GM18502 (cell line): Measurements from ENCODE around the gene ACOX1.
A peak's percentile ranks its signal among the peaks of the same experiment; 100 is the strongest.
"Not testable (repeated sequence)": the region's sequence is repeated elsewhere in the genome, so short reads cannot be mapped to it uniquely, and the experiment has no call there.

Experiments used
- ATAC-seq: cut with Tn5 transposase; IDR thresholded peaks from one replicate; pipeline ENCODE4 v1.9.1; 2021; ENCODE audit warnings: mild to moderate bottlenecking; ENCODE audit not compliant: unreplicated experiment, poor library complexity

The ACOX1 gene

DNA sequence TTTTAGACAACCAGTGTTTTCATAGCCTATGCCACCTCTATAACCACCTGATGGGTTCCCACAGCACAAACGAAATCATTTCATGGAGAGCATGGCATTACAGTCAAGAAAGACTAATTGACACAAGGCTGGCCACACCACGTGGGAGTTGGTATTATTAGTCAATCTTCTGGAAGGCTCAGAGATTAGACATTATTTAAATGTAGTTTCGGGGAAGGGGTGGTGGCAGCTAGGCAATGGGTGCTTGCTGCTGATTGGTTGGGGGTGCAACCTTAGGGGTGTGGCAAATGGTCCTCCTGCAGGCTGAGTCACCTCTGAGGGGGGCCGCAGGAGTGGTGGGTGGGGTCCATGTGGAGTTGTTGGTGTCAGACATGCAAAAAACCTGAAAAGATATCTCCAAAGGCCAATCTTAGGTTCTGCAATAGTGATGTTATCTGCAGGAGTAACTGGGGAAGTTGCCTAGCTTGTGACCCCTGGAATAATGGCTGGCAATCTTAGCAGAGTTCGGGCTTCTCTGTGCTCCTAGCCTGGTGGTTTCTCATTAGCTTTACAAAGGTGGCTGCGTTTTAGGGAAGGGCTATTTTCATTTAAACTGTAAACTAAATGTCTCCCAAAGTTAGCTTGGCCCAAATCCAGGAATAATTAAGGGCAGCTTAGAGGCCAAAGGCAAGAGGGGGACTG lies 4.7 kb upstream of the ACOX1 start:
- ATAC-seq: no peak

DNA sequence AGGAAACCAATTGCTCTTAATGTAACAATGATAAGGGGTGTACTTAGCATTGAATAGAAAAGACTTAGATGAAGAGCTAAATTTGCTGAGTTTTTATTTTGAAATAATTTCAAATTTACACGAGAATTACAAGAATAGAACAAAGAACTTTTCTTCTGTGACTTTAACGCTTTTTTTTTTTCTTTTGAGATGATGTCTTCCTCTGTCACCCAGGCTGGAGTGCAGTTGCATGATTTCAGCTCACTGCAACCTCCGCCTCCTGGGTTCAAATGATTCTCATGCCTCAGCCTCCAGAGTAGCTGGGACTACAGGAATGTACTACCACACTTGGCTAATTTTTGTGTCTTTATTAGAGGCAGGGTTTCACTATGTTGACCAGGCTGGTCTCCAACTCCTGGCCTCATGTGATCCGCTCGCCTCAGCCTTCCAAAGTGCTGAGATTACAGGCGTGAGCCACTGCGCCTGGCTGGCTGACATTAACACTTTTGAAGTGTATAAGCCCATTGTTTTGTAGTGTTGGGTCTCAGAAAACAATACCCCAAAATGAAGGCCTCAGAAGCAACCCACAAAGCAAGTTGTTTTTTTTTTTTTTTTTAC lies 2.2 kb upstream of the ACOX1 start:
- ATAC-seq: no peak

DNA sequence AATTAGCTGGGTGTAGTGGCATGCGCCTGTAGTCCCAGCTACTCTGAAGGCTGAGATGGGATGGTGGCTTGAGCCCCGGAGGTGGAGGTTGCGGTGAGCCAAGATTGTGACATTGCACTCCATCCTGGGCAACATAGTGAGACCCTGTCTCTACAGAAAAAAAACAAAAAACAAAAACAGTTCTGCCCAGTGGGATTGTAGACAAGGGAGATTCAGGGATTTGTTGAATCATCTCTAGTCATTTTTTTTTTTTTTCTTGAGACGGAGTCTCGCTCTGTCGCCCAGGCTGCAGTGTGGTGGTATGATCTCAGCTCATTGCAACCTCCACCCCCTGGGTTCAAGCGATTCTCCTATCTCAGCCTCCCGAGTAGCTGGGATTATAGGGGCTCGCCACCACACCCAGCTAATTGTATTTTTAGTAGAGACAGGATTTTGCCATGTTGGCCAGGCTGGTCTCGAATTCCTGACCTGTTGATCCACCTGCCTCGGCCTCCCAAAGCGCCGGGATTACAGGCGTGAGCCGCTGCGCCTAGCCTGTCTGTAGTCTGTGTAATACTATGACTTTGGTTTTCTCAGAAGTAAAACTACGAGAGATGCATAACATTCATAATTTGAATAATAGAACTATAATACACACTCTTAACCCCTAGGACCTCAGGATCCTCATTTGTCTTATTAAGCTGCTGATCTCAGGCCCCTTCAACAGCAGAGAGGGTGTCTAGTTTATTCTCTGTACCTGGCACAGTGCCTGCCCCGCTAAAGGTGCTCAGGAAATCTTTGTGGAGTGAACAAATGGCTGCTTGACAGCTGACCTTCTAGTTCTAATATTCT lies 1.4 kb upstream of the ACOX1 start:
- no peak for ATAC-seq

DNA sequence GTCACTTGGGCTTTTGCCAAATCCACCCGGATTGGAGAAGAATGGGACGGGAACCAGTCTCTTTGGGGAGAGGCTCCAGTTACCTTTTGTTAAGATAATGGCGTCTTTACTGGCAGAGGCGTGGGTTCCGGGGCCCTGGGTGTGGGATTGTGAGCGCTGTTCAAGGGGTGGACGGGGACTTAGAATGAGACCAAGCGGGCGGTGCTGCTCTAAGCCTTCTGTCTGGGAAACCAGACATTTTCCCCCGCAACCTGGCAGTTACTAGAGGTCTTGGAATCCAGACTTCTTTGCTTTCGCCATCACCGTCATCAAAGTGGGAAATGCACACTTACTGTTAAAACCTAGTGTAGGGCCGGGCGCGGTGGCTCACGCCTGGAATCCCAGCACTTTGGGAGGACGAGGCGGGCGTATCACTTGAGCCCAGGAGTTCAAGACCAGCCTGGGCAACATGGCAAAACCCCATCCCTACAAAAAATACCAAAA lies 780 bp upstream of the ACOX1 start:
- ATAC-seq: peak; percentile 19

DNA sequence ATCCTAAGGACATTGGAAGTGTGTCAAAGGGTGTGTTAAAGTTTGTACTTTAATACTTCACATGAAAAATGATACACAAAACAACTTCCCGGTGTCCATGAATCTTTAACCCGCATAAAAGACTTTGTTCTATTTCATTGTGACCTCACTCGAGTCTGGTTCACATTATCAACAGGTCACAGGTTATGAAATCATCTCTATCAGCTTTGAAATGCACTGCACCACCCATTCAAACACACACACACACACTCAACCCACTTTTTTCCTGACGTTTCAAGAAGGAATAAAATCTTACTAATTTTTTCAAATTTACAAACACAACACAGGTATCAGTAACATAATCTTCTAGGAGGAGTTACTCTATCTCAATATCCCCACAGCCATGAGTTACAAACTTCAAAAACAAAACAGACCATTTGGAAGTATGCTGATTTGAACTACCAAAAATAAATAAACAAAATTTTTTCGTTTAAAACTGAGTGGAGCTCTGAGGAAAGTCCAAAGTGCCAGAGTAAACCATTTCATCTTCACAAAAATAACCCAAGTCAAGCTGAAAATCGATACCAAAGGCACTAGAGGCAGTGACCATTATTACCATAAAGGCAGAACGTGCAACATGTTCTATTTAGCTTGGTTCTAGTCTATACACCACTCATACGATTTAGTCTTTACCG lies 2.7 kb downstream of the ACOX1 start:
- ATAC-seq: no peak

DNA sequence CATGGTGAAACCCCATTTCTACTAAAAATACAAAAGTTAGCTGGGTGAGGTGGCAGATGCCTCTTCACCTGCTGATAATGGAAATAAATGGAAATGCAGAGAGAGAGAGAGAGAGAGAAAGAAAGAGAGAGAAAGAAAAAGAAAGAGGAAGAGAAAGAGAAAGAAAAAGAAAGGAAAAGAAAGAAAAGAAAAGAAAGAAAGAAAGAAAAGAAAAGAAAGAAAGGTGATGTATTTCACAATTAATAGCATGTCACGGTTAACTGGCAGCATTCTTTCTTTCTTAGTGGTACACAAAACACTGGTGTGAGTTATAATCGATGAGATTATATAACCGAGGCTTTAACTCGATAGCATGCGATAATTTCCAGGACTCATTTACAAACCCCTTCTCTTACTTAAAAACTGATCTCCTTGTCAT lies 3.2 kb downstream of the ACOX1 start:
- no peak for ATAC-seq

DNA sequence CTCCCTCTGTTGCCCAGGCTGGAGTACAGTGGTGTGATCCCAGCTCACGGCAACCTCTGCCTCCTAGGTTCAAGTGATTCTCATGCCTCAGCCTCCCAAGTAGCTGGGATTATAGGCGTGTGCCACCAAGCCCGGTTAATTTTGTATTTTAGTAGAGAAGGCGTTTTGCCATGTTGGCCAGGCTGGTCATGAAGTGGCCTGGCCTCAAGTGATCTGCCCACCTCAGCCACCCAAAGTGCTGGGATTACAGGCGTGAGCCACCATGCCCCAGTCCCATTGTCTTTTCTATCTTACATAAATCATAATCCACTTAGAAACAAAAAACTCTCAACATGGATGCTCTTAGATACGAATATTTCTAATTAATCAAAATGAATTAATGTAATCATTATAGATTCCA lies 3.8 kb downstream of the ACOX1 start:
- ATAC-seq: not testable (repeated sequence)

DNA sequence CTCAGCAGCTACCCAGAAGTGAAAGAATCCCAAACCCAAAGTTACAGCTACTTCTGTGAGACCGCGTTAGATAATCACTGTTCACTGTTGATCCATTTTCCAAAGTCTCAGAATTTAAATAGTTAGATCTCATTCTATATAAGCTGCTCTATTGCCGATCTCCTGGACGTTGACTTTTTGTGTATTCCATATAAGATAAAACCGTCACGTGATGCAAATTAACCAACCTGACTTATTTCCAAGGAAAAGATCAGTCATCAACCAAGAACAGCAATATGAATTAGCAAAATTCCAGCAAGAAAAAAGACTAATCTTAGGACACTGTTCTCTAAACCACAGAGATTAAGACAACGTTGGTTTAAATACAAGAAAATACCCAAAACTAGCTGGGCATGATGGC lies 8.3 kb downstream of the ACOX1 start:
- no peak for ATAC-seq

DNA sequence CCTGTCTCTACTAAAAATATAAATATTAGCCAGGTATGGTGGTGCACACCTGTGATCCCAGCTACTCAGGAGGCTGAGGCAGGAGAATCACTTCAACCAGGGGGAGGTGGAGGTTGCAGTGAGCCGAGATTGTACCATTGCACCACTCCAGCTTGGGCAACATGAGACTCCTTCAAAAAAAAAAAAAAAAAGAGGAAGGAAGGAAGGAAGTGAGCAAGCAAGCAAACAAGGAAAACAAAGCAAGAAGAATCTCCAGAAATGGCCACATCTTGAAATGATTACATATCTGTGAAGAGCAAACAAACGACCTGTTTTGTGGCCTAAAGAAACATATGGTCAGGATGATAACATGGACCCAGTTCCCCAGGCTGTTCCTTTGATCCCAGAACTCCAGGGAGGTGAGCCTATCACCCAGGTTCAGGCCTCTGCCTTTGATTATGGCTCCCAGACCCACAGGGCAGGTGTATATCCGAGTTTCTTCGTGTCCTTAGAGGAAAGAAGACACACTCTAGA lies 8.9 kb downstream of the ACOX1 start:
- ATAC-seq: no peak

DNA sequence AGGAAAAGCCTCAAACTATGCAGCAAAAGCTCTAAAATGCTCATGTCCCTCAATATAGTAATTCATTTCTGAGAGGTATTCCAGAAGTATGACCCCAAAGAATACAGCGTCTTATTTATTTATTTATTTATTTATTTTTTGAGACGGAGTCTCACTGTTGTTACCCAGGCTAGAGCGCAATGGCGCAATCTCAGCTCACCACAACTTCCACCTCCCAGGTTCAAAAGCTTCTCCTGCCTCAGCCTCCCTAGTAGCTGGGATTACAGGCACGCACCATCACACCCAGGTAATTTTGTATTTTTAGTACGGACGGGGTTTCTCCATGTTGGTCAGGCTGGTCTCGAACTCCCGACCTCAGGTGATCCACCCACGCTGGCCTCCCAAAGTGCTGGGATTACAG lies 9.9 kb downstream of the ACOX1 start:
- ATAC-seq: not testable (repeated sequence)

DNA sequence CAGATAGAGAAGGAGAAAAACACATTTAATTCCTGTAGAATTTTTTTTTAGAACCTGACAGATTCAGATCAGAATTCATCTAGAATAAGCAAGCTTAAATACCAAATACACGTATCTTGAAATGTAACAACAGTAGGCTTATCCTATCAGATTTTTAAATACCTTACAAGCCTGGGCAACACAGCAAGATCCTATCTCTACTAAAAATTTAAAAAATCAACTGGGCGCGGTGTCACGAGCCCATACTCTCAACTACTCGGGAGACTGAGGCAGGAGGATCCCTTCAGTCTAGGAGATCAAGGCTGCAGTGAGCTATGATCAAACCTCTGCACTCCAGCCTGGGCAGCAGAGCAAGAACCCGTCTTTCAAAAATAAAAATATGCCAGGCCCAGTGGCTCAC lies 13.5 kb downstream of the ACOX1 start:
- ATAC-seq: no peak

DNA sequence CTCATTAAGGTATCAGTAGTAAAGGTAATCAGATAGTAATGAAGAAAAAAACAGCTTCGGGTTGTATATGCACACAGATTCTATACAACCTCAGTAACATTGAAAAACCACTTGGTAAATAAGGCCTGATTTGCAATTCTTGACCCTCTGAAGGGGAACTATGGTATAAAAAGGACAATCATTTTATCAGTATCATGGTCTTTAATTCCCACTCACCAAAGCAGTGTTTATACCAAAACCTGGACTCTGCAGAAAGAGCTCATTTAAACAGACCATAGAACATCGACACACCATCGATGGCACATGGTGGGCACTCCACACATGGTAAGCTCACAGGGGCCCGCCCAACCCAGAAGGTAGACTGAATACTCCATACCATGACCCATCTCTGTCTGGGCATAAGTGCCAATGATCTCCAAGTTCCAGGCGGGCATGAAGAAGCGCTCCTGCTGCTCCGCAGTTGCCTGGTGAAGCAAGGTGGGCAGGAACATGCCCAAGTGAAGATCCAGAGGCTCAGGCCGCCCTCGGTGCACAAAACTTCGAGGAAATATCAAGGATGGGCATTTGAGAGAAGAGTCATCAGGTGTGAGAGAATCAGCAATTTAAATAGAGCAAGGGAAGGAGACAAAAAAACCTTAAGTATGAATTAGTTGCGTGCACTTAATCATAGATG lies 19.0 kb downstream of the ACOX1 start:
- no peak for ATAC-seq

DNA sequence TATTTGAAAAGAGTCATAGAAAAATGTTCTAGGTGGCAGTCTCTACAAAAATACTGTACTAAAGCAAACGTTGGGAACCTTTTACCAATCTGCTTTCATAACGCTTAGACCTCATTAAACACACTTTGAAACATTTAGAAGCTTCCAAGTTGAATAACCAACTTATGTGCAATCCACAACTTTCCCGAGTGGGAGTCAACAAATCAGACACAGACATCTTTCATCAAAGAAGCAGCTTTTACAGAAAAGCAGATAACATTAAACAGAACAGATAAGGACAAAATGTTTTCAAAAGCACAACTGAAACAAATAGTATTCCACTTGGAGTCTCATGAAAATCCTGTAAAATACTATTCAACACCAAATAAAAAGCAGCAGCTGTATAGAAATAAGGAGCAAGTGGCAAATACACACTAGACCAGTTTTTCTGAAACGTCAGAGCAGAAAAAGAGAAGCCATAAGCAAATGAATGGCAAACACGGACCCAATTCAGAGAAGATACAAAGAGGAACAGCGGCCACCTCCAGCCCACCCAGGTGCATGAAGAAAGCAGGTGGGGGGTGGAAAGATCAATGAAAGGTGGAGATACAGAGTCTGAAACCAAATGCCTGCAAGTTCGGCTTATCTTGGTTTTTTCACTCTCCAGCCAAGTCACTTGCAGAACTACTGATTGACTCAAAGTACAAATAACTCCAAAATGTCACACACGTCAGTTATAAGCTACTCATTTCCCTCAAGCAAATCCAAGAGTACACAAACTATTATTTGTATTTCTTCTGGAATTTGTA lies 19.7 kb downstream of the ACOX1 start:
- ATAC-seq: no peak

DNA sequence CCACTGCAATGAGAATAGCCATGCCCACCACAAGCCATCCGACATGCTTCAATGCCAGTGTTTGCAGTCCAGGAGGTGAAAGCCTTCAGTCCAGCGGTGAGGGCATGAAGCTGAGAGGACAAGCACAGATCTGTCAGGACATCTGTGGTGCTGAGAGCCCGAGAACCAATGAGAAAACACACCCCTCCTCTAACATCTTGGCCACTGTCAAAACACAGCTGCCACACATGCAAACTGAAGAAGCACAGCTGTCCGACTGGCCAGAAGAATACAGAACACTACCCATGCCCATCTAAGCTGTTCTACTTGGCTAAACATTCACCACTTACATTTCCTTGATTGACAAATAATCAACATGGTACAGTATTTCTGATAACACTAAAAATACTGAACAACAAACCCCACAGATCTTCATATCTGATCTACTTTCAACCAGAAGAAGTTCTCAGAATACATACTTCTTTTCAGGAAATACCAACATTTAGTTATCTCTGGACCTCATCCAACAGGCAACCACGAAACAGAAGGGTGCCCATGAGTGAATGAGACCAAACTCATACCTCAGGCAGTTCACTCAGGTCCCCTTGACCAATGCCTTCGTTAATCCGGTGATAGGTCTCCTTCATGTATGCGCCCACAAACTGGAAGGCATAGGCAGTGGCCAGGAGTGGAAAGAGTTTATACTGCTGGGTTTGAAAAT lies 28.0 kb downstream of the ACOX1 start:
- ATAC-seq: no peak

DNA sequence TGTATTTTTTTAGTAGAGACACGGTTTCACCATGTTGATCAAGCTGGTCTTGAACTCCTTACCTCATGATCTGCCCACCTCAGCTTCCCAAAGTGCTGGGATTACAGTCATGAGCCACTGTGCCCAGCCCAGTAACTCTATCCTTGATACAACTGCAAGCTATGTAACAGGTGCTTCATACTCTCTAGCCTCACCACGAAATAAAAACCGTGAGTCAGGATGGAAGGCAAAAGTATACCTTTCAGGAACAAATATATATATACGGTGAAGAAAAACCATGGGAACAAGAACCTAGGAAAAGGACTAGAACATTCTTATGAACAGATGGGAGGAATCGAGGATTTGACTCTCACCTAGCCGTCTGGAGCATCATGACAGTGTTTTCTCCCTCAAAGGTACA lies 28.5 kb downstream of the ACOX1 start:
- no peak for ATAC-seq

DNA sequence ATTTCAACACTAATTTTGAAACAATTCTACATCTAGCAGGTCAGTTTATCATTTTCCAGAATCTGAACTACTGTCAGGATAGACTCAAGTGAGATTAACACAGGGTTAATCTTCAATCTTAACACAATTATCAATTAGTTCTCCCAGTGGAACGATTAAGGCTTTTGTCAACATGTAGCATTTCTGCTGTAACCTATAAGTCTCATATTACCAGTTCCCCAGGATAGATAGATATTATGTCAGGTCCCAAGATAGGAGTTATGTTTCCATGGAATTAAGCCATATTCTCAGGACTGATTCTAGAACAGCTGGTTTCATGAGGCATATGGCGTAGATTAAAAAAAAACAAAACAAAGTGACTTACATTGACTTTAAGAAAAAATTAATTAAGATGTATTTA lies 33.8 kb downstream of the ACOX1 start:
- ATAC-seq: no peak

DNA sequence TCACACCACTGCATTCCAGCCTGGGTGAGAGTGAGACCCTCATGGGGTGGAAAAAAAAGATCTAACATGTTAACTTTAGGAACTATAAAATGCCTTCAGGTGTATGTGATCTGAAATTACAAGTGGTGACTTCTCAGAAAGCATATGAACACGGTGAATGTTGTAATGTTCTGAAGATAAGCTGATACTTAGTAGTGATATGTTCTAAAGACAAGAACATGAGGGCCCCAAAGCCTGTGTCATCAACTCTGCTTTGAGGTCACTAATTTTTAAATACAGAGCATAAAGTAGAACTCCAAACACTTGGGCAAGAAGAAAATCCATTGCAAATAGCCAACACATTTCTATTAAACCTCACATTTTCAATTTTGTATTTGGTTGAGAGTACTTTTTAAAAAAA lies 35.5 kb downstream of the ACOX1 start:
- no peak for ATAC-seq

DNA sequence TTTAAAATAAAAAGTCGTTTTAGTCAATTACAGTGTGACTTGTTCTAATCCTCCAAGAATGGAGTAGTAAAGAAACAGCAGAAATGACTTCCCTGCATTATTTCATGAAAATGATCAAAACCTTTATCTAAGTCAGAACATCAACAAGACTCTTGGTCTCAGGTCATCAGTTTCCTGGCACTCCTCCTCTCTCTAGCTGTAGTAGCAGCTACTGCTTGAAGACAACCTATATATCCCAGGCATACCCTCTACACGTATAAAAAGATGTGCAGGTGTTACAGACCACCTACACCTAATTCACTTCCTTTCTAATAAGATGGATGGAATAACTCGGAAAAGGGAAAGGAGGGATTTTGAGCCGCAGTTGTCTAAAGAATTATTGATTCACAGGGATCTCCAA lies 36.5 kb downstream of the ACOX1 start:
- no peak for ATAC-seq

DNA sequence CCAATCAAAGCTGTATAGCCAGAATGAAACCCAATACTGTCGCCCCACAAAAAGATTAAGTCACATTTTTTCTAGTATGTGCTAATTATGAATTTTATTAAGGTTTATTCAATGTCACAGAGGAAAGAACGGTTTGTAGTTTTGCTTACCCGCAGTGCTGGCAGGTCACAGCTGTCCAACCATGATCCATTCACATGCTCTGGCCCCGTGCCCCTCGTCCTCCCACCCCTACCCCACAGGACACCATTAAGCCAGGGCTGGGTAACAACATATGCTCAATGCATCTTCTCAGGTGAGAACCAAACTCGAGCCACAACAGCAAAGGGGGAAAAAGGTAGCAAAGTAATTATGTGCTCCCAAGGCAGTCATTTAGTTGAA lies 37.5 kb downstream of the ACOX1 start:
- ATAC-seq: no peak
